T-cell (primary cell): ENCODE data around the gene FOXP1. TPM values are rescaled to one million over a fixed set of nuclear protein-coding genes. Genes with fewer than 3 reads are reported as not detected.

Source experiments
- ATAC-seq, 4 experiments: fragments of 200-7000 bp in 3 of 4; fragments of 150-1000 bp in 1 of 4; cut with Tn5 transposase; replicated peaks in 1 of 4; 1 replicate in 3 of 4; 2 replicates in 1 of 4; pipeline ENCODE4 v1.10.0; 2021; ENCODE audit warnings: moderate library complexity in 3 of 4, mild to moderate bottlenecking in 2 of 4, moderate number of reproducible peaks in 1 of 4
- CTCF ChIA-PET, 2 donors: fragments of 300-600 bp; sonication (Branson Sonifier 250); formaldehyde crosslinking; loops; one replicate each; lab custom pipeline; 2022; ENCODE audit warnings: antibody characterized with exemption in 2 of 2; lab: Charles Lee
- POLR2A ChIA-PET, 2 donors: fragments of 300-600 bp; sonication (Branson Sonifier 250); formaldehyde crosslinking; loops; one replicate each; lab custom pipeline; 2022; ENCODE audit warnings: antibody characterized with exemption in 2 of 2; lab: Charles Lee
- DNase-seq, 35 experiments: peaks; one replicate each; pipeline versions ENCODE4 v3.0.0 to v3.0.0-alpha.2; 2013 to 2023
- H3K27ac ChIP-seq: one replicate; pipeline ENCODE4 v1.5.1; 2013; ENCODE audit warnings: low read length
- H3K27me3 ChIP-seq, 2 experiments: replicated peaks in 1 of 2; 1 replicate in 1 of 2; 2 replicates in 1 of 2; pipeline versions ENCODE4 v1.6.1 to v1.7.0; 2013; ENCODE audit warnings: low read length in 1 of 2, mixed read lengths in 1 of 2; ENCODE audit not compliant: control insufficient read depth in 2 of 2, insufficient read depth in 2 of 2; ENCODE audit errors: extremely low read depth in 1 of 2
- H3K36me3 ChIP-seq, 2 donors: 1 replicate in 1 of 2; 2 replicates in 1 of 2; pipeline versions ENCODE4 v1.6.1 to v1.7.0; 2013; ENCODE audit warnings: low read length in 1 of 2; ENCODE audit not compliant: control insufficient read depth in 2 of 2, insufficient read depth in 1 of 2; ENCODE audit errors: extremely low read depth in 1 of 2
- H3K4me1 ChIP-seq, 2 experiments: 1 replicate in 1 of 2; 2 replicates in 1 of 2; pipeline versions ENCODE4 v1.6.1 to v1.7.0; 2013; ENCODE audit warnings: low read length in 2 of 2, mixed read lengths in 1 of 2; ENCODE audit not compliant: insufficient read depth in 2 of 2, control insufficient read depth in 1 of 2; ENCODE audit errors: extremely low read depth in 1 of 2
- H3K4me3 ChIP-seq, 2 donors: 1 replicate in 1 of 2; 2 replicates in 1 of 2; pipeline versions ENCODE4 v1.5.1 to v1.7.0; 2013; ENCODE audit warnings: mild to moderate bottlenecking in 2 of 2, low read length in 1 of 2, moderate library complexity in 1 of 2; ENCODE audit not compliant: control insufficient read depth in 1 of 2; ENCODE audit errors: extremely low read depth in 1 of 2
- H3K9me3 ChIP-seq: 2 replicates; pipeline ENCODE4 v1.7.0; 2013
- H3K27ac Mint-ChIP-seq, 2 donors: one replicate each; pipeline ENCODE4 v1.8.0; 2020 to 2021; ENCODE audit warnings: mild to moderate bottlenecking in 2 of 2, mixed read lengths in 2 of 2
- H3K27me3 Mint-ChIP-seq, 2 donors: one replicate each; pipeline ENCODE4 v1.8.0; 2021 to 2022; ENCODE audit warnings: mixed read lengths in 2 of 2
- H3K36me3 Mint-ChIP-seq: one replicate; pipeline ENCODE4 v1.8.0; 2021; ENCODE audit warnings: mixed read lengths
- H3K4me1 Mint-ChIP-seq, 3 donors: one replicate each; pipeline ENCODE4 v1.8.0; 2020 to 2022; ENCODE audit warnings: mixed read lengths in 3 of 3, mild to moderate bottlenecking in 1 of 3
- H3K4me3 Mint-ChIP-seq, 3 donors: one replicate each; pipeline ENCODE4 v1.8.0; 2020 to 2022; ENCODE audit warnings: mild to moderate bottlenecking in 3 of 3, mixed read lengths in 3 of 3, moderate library complexity in 3 of 3
- H3K9me3 Mint-ChIP-seq, 3 donors: one replicate each; pipeline ENCODE4 v1.8.0; 2020 to 2022; ENCODE audit warnings: mixed read lengths in 3 of 3
- WGBS: methylation state at CpG from one replicate; pipeline ENCODE4 v1.1.5; 2013; ENCODE audit warnings: missing lambda C conversion rate; ENCODE audit not compliant: insufficient coverage; 5-methylcytosine and 5-hydroxymethylcytosine counted together
- total RNA-seq, 35 experiments: library from RNA in 6 of 35; stranded (reverse) in 6 of 35; fragments of 120-200 nt in 1 of 35; gene quantifications; one replicate each; pipeline versions ENCODE4 v1.2.1 to v1.2.4 and lab custom pipeline; 2013 to 2026

Gene FOXP1
- total RNA-seq, 5 donors from 2014 or later (not counting 1 experiment from before 2014, with no cell fraction given): 258 to 586 (median 290) TPM

- no peaks in the 10 kb centered on the region for H3K9me3 Mint-ChIP-seq
- H3K4me1 ChIP-seq: peaks cover 30 to 51% of the 10 kb centered on the region in 2 experiments
- DNase-seq (no peak), ATAC-seq (no peak)
- H3K36me3 Mint-ChIP-seq: peaks cover 8% of the 10 kb centered on the region
- H3K4me3 Mint-ChIP-seq: peak overlapping the region in 1 of 3 donors; percentile 84
- H3K27ac ChIP-seq: no peak overlapping the region
- POLR2A ChIA-PET: interaction anchor here in 1 of 2 donors (0.5 to 0.7 kb wide), 3 partner anchors 18 to 122 kb away, joined by 4 read pairs; no protein-coding TSS in a partner anchor
- no peak overlapping the region for H3K27ac Mint-ChIP-seq
- H3K4me1 Mint-ChIP-seq: peaks cover 78 to 90% (median 84%) of the 10 kb centered on the region in 3 donors
- H3K9me3 ChIP-seq: no peaks in the 10 kb centered on the region
- WGBS: no CpG with 5 or more reads among the region's 9 CpGs
- no peaks in the 10 kb centered on the region for H3K36me3 ChIP-seq
- no peaks in the 10 kb centered on the region for H3K27me3 Mint-ChIP-seq
- H3K4me3 ChIP-seq: no peak overlapping the region
- H3K27me3 ChIP-seq: no peaks in the 10 kb centered on the region
- CTCF ChIA-PET: interaction anchor here in 1 of 2 donors (0.5 to 0.7 kb wide), 4 partner anchors 131 to 251 kb away, joined by 3 to 6 read pairs (median 4); no protein-coding TSS in a partner anchor
Observed at GRCh38 chr3:71228156-71228866, 355.2 kb downstream of the FOXP1 start.

- peak overlapping the region; percentile 71 to 84 (median 80) for H3K4me3 Mint-ChIP-seq
- CTCF ChIA-PET: interaction anchor here (0.6 to 1.1 kb wide), 2 partner anchors 9 to 130 kb away, joined by 4 read pairs; no protein-coding TSS in a partner anchor
- peaks cover 0 to 6% (median 4%) of the 10 kb centered on the region in 3 donors for H3K9me3 Mint-ChIP-seq
- Histone ChIP-seq H3K36me3 (no peaks in the 10 kb centered on the region), H3K27ac (peak overlapping the region; percentile 69), H3K4me3 (peak overlapping the region; percentile 1 to 47), H3K27me3 (no peaks in the 10 kb centered on the region), H3K9me3 (no peaks in the 10 kb centered on the region), H3K4me1 (peaks cover 30 to 51% of the 10 kb centered on the region in 2 experiments)
- peaks cover 12% of the 10 kb centered on the region for H3K36me3 Mint-ChIP-seq
- ATAC-seq (peak in 2 of 4 experiments; percentile 17 to 27), DNase-seq (peak in 1 of 35 experiments; percentile 49)
- peak overlapping the region; percentile 79 to 91 for H3K27ac Mint-ChIP-seq
- WGBS: 20% methylated on average over 3 of the region's 6 CpGs
- POLR2A ChIA-PET: interaction anchor here (0.6 to 0.7 kb wide), 2 partner anchors 30 to 35 kb away, joined by 6 to 9 read pairs; no protein-coding TSS in a partner anchor
- H3K27me3 Mint-ChIP-seq: no peaks in the 10 kb centered on the region
- H3K4me1 Mint-ChIP-seq: peaks cover 80 to 92% (median 86%) of the 10 kb centered on the region in 3 donors
Observed at GRCh38 chr3:71227270-71227661, 356.3 kb downstream of the FOXP1 start.

DNA sequence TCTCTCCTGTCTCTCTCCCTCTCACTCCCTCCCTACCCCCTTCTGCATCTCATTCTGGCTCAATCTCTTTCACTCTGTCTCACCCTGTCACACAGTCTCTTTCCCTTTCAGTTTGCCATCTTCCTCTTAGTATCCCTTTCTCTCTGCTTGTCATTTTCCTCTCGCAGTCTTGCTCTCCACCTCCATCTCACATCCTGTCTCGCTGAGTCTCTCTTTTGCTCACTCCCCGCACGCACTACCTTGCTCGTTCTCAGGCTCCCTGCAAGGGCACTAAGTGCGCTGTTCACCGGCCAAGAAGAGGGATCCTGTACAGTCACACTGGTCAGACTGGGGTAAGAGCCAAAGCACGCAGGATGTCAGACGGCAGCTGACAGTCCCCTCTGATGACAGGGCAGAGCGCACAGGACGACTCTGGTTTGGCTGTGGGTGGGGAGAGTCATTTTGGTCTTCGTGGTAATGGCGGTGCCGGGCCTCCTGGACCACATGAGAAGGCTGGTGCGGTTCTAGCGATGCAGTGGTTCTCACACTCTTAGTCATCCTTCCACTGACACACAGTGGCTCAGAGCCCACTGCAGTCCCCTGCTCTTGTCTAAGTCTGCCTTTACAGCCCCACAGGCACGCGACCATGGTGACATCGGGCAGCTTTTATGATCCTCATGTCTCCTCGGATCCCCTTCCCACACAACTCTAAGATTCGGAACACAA lies 356.8 kb downstream of the FOXP1 start:
- Mint-ChIP-seq H3K4me3 (peak overlapping the region; percentile 71 to 84 (median 80)), H3K27ac (peak overlapping the region; percentile 79 to 91), H3K36me3 (peaks cover 12% of the 10 kb centered on the region), H3K27me3 (no peaks in the 10 kb centered on the region), H3K4me1 (peaks cover 76 to 86% (median 81%) of the 10 kb centered on the region in 3 donors), H3K9me3 (peaks cover 0 to 6% (median 4%) of the 10 kb centered on the region in 3 donors)
- Histone ChIP-seq H3K4me1 (peaks cover 30 to 47% of the 10 kb centered on the region in 2 experiments), H3K9me3 (no peaks in the 10 kb centered on the region), H3K36me3 (no peaks in the 10 kb centered on the region), H3K27ac (peak overlapping the region; percentile 69), H3K27me3 (no peaks in the 10 kb centered on the region), H3K4me3 (peak overlapping the region; percentile 1 to 47)
- under 1% methylated on average over 17 of the region's 21 CpGs for WGBS
- DNase-seq: peak; percentile 49 to 82 (median 62)
- ATAC-seq: peak; percentile 79 to 88 (median 84)
- ChIA-PET POLR2A (interaction anchor here (0.6 to 1.3 kb wide), 3 partner anchors 29 to 96 kb away, joined by 3 to 6 read pairs (median 5); no protein-coding TSS in a partner anchor), CTCF (interaction anchor here in 1 of 2 donors (1.1 kb wide), 1 partner anchor 10 kb away, joined by 4 read pairs; no protein-coding TSS in a partner anchor)

GRCh38 chr3:71225951-71226564 lies 357.5 kb downstream of the FOXP1 start:
- ChIA-PET CTCF (interaction anchor here (0.9 to 1.1 kb wide), 2 partner anchors 157 to 219 kb away, joined by 3 read pairs; no protein-coding TSS in a partner anchor), POLR2A (interaction anchor here (0.6 to 1.3 kb wide), 4 partner anchors 14 to 95 kb away, joined by 3 to 5 read pairs (median 3); no protein-coding TSS in a partner anchor)
- peak overlapping the region; percentile 79 to 91 for H3K27ac Mint-ChIP-seq
- Histone ChIP-seq H3K9me3 (no peaks in the 10 kb centered on the region), H3K36me3 (no peaks in the 10 kb centered on the region), H3K4me3 (peak overlapping the region in 1 of 2 donors; percentile 47), H3K27me3 (no peaks in the 10 kb centered on the region), H3K27ac (peak overlapping the region; percentile 69), H3K4me1 (peaks cover 30 to 41% of the 10 kb centered on the region in 2 experiments)
- ATAC-seq: peak in 3 of 4 experiments; percentile 1 to 19 (median 2)
- DNase-seq: peak in 5 of 35 experiments; percentile 6 to 32 (median 7)
- H3K4me3 Mint-ChIP-seq: peak overlapping the region; percentile 71 to 84 (median 80)
- 50% methylated on average over 3 of the region's 4 CpGs for WGBS
- H3K9me3 Mint-ChIP-seq: peaks cover 0 to 8% (median 6%) of the 10 kb centered on the region in 3 donors
- peaks cover 80 to 86% (median 81%) of the 10 kb centered on the region in 3 donors for H3K4me1 Mint-ChIP-seq
- peaks cover 18% of the 10 kb centered on the region for H3K36me3 Mint-ChIP-seq
- H3K27me3 Mint-ChIP-seq: no peaks in the 10 kb centered on the region

DNA sequence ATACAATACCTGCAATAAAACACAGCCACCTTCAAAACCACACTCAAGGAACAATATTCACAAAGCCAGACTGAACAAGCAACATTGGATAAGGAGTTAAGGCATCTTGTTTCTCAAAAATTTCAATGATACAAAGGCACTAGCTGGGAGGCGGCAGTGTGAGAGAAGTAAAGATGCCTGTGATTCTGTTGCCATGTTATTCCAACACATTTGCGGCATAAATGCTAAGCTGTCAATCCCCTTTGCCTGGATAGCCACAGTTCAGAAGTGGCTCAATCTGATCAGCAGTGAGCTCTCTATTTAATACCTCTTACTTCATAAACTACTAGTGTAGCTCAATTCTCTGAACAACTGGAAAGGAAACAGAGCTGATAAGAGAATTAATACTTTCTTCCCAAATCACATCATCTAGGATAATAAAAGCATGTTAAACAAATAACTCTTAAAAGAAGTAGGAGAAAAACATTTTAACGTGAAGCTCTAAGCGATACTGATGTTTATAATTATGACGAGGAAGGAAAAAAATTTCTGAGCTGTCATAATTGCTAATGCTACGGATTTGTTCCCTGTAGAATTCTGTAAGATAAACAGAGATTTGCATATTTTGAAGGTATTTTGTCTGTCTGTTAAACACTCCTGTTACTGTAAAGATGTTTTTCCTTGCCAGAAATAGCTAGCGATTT lies 358.4 kb downstream of the FOXP1 start:
- ATAC-seq: no peak
- H3K4me1 ChIP-seq: peaks cover 29 to 31% of the 10 kb centered on the region in 2 experiments
- peaks cover 78 to 85% (median 84%) of the 10 kb centered on the region in 3 donors for H3K4me1 Mint-ChIP-seq
- DNase-seq: no peak
- peaks cover 0 to 11% (median 6%) of the 10 kb centered on the region in 3 donors for H3K9me3 Mint-ChIP-seq
- no peak overlapping the region for H3K27ac ChIP-seq
- peak overlapping the region; percentile 41 to 79 for H3K27ac Mint-ChIP-seq
- peaks cover 21% of the 10 kb centered on the region for H3K36me3 Mint-ChIP-seq
- 100% methylated on average over 1 of the region's 7 CpGs for WGBS
- POLR2A ChIA-PET: interaction anchor here in 1 of 2 donors (0.6 kb wide), 1 partner anchor 90 kb away, joined by 5 read pairs; no protein-coding TSS in a partner anchor
- no peaks in the 10 kb centered on the region for H3K9me3 ChIP-seq
- H3K36me3 ChIP-seq: no peaks in the 10 kb centered on the region
- no peaks in the 10 kb centered on the region for H3K27me3 Mint-ChIP-seq
- CTCF ChIA-PET: interaction anchor here (0.5 to 1.1 kb wide), 4 partner anchors 29 to 218 kb away, joined by 3 to 5 read pairs (median 3); no protein-coding TSS in a partner anchor
- H3K4me3 Mint-ChIP-seq: peak overlapping the region in 2 of 3 donors; percentile 3 to 84
- no peaks in the 10 kb centered on the region for H3K27me3 ChIP-seq
- H3K4me3 ChIP-seq: no peak overlapping the region
